NCI-H2227 (cell line): ENCODE results near the gene TXNIP.
"Not testable (repeated sequence)": the region's sequence is repeated elsewhere in the genome, so short reads cannot be mapped to it uniquely, and the experiment has no call there.

Experiments
- DNase-seq: peaks from one replicate; lab custom pipeline; 2025; ENCODE audit not compliant: unreplicated experiment; lab: John Stamatoyannopoulos, UW

The TXNIP gene

GRCh38 chr1:145996433-145997015 lies at the start of gene TXNIP:
Gene TXNIP, minus strand, starts transcription at chr1:145996579. Its CDS starts 313 bp downstream, at chr1:145996266.
- peak; percentile 98 for DNase-seq

- DNase-seq, result peak; percentile 46
Measured at GRCh38 chr1:146039844-146040194, 43.4 kb upstream of the TXNIP start.

DNA sequence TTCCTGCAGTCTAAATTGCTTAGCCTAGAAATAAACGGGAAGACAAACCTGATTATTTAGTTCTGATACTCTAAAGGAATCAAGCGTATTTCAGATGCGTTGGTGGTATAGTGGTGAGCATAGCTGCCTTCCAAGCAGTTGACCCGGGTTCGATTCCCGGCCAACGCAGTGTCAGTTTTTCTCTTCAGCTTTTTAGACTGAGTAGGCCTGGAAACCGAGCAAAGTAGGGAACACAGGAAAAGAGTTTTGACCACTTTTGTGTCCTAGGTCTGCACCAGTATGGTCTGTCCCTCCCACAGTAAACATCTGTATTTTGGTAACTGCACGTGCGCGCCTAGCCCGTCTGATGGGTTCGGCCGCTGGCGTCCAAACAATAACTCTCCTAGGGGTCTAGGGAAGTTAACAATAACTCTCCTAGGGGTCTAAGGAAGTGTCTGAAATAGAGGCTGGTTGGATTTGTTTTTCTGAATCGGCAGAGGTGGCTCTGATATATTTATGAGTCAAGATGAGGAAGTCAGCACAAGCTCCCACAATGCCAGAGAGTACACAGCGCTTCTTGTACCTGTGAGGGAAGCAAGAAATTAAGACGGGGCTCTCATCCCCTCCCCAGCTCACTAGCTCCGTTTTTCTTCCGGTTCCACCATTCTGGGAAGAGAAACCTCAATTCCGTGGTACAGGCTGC lies 40.7 kb upstream of the TXNIP start:
- DNase-seq, result peak; percentile 92

DNA sequence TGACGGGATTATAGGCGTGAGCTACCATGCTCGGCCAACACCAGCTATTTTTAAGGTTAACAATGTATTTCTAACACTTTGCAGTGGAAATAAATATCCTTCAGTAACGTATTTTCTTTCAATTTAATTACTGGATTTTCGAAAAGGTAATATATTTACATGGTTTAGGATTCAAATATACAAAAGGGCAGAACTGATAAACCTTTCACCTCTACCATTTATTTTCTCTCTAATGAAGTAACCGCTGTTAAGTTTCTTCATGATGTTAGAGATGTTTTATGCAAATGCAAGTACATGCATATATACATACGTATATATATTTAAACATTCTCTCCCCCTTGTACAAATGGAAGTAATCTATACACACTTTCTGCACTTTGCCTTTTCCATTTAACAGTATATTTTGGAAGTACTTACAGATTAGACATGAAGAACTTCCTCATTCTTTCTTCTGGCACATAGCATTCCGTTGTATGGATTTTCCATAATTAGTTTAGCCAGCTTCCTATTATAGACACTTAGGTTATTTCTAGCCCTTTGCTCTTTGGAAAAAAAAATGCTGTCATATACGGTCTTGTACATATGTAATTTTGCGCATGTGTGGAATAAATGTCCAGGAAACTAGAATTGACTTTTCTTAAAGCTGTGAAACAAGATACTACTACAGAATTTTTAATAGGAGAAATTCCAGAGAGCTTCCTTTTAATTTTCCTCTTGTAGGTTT lies 40.0 kb upstream of the TXNIP start:
- no peak for DNase-seq

DNA sequence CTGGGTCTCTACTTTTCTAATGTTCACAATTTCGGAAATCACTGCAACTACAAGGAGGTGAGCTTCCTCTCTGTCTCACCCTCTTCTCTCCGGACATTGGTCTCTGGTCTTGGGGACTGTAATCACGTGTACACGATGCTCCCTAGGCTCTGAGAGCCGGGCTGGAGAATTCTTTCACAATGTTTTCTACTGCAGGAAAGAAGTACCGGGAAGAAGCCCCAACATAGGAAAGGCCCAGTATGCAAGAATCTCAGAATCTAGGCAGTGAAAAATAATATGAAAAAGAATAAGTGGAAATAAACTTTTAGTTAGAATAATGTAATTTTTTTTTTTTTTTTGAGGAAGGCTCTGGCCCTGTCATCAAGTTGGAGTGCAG lies 38.7 kb upstream of the TXNIP start:
- peak; percentile 56 for DNase-seq

GRCh38 chr1:146032631-146033219 lies 36.3 kb upstream of the TXNIP start:
- peak; percentile 69 for DNase-seq

DNA sequence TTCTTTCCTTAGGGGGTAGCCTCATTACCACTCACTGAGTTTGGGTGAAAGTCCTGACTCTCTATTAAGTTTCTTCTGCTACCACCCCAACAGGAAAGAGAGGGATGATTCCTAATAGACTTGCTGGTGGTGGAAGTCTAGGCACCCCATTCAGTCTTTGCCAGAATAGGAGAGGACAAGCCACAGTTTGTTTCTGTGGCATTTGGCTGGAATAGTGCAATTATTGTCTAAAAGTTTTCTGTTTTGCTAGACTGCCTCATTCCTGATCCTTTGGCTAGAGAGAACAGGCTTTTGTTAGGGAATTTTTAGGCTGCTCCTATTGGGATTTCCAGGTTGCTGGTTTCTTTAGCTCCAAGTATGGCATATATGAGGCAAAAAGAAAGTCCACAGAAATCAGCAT lies 35.1 kb upstream of the TXNIP start:
- DNase-seq, result no peak

GRCh38 chr1:146029117-146029516 lies 32.7 kb upstream of the TXNIP start:
- DNase-seq, result no peak

GRCh38 chr1:146026650-146027049 lies 30.3 kb upstream of the TXNIP start:
- DNase-seq, result not testable (repeated sequence)

DNA sequence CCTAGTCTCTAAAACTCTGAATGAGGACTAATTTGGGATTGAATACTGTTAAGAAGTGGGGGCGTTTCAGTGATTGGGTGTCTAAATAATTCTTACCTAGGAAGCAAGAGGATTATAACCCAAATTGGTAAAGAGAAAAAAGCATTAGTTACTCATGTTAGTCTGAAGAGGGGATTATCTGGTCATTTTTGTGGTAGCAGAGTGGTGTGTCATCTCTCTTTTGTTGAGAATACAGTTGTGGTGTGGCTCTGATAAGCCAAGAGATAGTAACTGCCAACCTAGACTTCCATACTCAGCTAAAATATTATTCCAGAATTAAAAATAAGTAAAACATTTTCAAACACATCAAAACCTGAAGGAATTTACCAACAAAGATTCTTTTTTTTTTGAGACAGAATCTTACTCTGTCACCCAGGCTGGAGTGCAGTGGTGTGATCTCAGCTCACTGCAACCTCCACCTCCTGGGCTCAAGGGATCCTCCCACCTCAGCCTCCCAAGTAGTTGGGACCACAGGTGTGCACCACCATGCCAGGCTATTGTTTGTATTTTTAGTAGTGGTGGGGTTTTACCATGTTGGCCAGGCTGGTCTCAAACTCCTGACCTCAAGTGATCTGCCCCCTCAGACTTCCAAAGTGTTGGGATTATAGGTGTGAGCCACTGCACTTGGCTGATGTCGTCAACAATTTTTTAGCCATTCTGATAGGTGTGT lies 29.6 kb upstream of the TXNIP start:
- DNase-seq, result not testable (repeated sequence)

DNA sequence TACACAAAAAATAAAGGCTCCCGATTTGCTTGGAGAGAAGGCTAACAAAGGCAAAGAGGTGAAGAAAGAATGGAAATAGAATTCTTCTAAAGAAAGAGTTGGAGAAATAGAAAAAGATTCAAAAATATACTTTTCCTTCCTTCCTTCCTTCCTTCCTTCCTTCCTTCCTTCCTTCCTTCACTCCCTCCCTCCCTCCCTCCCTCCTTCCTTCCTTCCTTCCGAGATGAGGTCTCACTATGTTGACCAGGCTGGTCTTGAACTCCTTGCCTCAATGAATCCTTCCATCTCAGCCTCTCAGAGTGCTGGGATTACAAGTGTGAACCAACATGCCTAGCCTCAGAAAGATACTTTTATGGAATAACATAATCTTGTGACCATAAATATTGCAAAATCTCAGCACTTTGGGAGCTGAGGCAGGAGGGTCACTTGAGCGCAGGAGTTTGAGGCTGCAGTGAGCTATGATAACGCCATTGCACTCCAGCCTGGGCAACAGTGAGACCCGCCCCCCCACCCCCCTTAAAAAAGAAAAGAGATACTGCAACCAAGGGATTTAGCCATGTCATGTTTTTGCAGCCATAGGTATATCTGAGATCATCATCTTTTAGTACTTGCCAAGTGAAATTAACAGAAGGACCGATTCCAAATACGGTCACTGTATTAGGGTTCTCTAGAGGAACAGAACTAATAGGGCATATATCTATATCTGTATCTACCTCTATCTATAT lies 26.2 kb upstream of the TXNIP start:
- no peak for DNase-seq

DNA sequence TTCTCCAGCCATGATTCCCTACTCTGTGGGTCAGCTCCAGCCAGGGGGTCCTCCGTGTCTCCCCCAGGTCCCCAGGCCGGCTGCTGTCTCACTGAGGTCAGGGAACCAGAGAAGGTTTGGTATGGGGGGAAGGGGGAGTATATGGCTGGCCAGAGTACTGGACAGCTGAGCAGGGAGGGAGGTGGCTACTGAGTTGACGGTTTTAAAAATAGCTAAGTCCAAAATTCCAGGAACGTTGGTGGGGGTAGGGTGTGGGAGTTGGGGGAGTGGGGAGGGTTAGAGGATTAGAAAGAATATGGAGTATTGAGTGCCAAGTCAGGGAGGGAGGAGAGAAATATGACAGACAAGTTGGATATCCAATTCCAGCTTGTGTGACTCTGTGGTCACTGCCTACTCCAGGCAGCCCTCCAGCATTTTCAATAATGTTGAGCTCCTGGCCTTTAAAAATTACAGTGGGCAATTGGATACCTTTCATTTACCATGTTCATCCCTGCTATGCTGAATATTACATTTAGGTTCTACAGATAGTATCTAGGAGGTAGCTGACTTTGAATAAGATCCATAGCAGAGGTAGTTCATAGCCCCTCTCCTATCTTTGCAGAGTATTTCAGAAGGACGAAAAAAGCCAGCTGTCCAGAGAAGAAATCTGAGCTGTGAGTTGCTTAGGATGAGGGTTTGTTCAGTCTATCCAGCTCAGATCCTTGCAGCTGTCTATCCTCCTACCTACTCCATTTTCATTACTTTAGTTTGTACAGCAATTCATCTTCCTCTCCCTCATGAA lies 25.4 kb upstream of the TXNIP start, which contains the start of gene HJV:
Gene HJV, minus strand, starts transcription at position 114 of the 781 bp plus-strand sequence. CDS start 1,504 bp downstream, outside the sequence.
- DNase-seq, result no peak

DNA sequence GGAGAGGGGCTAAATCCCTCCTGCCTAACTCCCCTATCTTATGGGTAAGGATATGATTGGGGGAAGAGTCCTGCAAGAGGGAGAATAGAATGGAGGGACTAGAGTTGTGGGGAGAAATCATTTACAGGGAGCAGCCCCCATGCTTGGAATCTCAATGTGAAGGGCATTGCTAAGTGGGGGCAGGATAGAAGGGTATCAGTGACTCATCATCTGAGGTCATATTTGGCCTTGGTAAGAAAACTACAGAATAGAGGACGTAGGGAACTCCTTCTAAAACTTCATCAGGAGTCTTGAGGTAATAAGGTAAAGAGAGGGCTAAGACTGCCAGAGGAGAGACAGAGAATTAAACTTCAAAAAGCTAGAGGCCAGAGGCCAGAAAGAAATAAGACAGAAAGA lies 24.7 kb upstream of the TXNIP start:
- DNase-seq, result no peak

- DNase-seq, result no peak
Measured at GRCh38 chr1:146020058-146021049, 24.0 kb upstream of the TXNIP start.

DNA sequence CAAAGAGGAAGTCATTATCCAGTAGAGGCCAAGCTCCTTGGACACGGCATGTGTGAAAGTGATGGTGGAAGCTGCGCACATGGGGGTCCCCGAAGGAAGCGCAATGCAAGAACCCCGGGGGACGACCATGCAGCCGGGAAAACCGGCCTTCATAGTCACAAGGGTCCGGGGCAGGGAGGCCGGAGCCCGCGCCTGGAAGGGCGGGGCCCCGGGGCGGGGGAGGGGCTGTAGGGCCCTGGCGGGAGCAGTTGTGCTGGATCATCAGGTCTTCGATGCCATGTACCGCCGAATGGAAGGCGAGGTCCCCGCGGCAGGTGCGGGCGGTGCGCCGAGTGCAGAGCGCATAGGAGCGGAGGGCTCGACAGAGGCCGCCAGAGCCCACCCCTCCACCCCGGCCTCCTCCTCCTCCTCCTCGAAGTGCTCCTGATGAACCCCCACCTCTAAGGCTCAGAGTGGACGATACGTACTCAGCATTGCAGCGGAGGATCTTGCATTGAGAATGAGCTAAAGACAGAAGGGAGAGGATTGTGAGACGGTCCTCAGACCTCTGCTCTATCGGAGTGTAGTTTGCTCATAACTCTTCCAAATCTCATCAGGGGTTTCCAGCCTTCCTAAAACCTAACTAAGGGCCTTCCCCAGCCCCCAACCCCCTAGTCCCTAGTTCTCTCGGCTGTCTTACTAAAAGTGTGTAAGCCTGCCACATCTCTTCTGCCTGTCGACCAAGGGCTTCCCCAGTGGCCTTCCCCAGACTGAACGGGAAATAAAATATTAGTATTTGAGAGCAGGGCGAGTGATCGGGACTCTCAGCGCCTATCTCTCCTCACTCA lies 23.1 kb upstream of the TXNIP start:
- DNase-seq, result peak; percentile 46

- no peak for DNase-seq
Measured at GRCh38 chr1:146016891-146017290, 20.5 kb upstream of the TXNIP start.

DNA sequence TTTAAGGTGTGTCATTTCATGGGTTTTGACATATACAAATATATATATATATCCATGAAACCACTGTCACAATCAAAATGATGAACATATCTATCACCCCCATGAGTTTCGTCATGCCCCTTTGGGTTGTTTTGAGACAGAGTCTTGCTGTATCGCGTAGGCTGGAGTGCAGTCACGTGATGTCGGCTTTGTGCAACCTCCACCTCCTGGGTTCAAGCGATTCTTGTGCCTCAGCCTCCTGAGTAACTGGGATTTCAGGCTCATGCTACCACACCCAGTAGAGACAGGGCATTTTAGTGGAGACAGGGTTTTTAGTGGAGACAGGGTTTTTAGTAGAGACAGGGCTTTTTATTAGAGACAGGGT lies 17.2 kb upstream of the TXNIP start:
- no peak for DNase-seq
